ENCODE measurements around the gene MEOX1.
"Not testable (repeated sequence)": the region's sequence is repeated elsewhere in the genome, so short reads cannot be mapped to it uniquely, and the experiment has no call there.

MEOX1 gene

GRCh38 chr17:43618276-43618675 lies 43.4 kb downstream of the MEOX1 start:
- DNase-seq: no peak

- no peak for DNase-seq
Observed at GRCh38 chr17:43616852-43617251, 44.9 kb downstream of the MEOX1 start.

GRCh38 chr17:43616421-43616820 lies 45.3 kb downstream of the MEOX1 start:
- no peak for DNase-seq

GRCh38 chr17:43616029-43616351 lies 45.7 kb downstream of the MEOX1 start:
- DNase-seq: no peak

DNA sequence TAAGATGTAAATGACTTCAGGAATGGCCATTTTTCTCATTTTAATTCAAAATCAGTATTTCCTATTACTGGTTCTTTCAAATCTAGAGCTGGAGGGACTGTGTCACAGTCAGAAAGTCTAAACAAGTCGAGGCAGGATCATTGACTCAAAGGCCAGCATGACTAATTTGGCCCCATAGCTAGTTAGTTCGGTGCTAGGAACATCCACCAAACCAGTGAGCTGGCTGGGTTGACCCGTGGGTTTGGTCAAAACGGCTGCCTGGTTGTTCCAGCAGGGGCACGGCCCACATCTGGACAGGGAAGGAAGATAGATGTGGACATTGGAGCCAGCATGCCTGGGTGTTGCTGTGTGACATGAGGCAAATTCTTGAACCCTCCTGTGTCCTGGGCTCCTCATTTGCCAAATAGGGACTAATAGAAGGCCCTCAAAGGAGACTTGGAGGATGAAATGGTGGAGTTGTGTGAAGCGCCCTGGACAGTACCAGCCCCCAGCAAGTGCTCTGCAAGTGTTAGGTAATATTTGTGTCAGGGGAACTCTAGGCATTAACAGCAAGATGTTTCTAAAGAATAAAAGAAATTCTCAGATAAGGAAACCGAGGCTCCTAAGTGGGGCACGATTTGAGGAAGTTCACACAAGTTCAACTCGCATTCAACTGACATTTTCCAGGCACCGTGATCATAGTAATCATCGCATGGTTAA lies 46.2 kb downstream of the MEOX1 start:
- DNase-seq: no peak

DNA sequence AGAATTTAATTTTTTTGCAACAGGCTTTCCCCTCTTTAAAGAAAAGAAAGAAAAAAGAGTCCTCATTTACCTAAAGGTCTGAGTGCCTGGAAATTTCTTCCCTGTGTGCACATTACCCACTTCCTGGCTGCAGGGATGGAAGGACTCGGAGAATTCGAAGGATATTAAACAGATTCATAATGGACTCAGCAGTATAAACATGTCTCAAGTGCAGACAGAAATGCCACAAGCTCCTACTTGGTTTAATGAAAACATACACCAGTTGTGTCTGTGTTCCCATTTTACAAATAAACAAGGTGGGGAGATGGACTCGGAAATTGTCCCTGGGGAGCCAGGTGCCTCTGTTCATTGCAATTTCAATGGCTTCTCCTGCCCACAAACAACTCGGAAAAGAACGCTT lies 47.2 kb downstream of the MEOX1 start:
- no peak for DNase-seq

GRCh38 chr17:43613917-43614316 lies 47.8 kb downstream of the MEOX1 start:
- no peak for DNase-seq

- no peak for DNase-seq
Observed at GRCh38 chr17:43612515-43612914, 49.2 kb downstream of the MEOX1 start.

- no peak for DNase-seq
Observed at GRCh38 chr17:43611230-43611969, 50.3 kb downstream of the MEOX1 start.

DNA sequence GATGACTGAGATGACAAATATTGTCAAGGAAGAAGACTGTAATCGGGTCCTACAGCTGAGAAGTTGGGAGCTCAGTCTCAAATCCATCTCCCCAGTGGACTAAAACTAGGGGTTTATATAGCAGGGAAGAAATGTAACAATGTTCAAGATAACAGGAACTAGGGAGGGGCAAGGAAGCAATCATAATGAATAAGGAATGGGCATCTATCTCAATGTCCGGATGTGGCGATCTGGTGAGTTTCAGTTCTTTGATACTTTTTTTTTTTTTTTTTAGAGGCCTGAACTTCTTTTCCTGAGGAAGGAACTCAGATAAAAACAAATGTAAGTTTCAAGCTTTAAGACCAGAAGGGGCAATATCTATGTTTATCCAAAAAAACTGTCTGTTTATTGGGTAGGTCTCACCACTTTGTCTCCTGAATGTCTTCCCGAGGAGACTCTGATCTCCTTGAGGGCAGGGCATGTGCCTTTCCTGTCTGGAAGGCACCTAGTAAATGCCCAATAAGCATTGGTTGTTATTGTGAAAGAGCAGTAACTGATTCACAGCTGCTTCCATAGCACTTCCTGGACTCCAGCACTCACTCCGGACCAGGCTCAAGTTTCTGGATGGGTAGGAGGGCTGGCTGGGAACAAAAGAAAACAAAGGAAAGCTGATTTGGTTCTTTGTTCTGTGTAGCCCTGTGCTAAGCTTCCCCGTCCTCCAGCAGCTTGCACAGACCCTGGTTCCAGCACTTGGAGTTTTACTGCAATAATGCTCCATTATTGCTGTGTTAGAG lies 51.9 kb downstream of the MEOX1 start:
- DNase-seq: no peak

DNA sequence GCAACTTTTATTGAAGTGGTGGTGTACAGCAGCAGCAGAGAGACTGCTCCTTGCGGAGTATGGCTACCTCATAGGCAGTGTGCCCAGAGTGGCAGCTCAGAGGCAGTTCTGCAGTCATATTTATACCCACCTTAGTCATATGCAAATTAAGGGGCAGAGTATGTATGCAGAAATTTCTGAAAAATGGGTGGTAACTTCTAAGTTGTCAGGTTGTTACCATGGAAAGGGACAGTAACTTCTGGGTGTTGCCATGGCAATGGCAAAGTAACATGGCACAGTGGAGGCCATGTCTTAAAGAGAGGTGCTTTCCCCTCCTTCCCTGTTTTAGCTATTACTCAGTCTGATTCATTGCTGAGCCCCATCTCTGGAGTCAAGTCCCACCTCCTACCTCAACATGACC lies 53.4 kb downstream of the MEOX1 start:
- peak in 3 of 56 donors; percentile 15 to 33 (median 22) for DNase-seq

DNA sequence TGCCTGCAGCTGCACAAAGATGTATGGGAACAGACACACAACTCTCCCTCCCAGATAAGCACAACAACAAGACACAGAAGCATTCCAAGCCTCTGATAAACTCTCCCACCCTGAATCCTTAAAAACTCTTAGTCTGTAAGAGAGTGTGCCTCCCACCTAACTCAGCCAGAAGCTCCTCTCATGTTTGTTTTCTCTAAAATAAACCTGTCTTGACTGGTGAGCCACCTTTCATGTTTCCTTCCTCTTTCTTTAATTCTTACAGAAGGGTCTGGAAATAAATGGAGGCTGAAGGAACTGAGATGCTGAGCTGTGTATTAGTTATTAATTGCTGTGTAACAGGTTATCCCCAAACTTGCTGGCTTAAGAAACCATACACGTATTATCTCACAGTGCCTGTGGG lies 57.2 kb downstream of the MEOX1 start:
- no peak for DNase-seq

DNA sequence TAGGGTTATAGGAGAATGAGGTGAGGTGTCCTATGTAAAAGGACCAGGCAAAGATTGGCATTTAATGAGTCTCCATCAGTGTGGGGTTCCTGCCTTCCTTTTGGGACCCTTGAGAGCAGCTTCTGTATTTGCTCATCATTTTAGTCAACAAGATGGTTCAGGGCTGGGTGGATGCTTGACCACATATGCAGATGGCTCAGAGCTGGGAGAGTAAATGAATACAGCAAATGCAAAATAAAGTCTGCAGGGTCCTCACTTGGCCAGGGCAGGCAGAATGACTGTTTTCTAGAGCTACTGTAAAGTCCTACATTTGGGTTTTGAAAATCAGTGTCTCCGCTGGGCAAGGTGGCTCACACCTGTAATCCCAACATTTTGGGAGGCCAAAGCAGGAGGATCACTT lies 58.4 kb downstream of the MEOX1 start:
- DNase-seq: no peak

GRCh38 chr17:43602556-43602955 lies 59.2 kb downstream of the MEOX1 start:
- not testable (repeated sequence) for DNase-seq

DNA sequence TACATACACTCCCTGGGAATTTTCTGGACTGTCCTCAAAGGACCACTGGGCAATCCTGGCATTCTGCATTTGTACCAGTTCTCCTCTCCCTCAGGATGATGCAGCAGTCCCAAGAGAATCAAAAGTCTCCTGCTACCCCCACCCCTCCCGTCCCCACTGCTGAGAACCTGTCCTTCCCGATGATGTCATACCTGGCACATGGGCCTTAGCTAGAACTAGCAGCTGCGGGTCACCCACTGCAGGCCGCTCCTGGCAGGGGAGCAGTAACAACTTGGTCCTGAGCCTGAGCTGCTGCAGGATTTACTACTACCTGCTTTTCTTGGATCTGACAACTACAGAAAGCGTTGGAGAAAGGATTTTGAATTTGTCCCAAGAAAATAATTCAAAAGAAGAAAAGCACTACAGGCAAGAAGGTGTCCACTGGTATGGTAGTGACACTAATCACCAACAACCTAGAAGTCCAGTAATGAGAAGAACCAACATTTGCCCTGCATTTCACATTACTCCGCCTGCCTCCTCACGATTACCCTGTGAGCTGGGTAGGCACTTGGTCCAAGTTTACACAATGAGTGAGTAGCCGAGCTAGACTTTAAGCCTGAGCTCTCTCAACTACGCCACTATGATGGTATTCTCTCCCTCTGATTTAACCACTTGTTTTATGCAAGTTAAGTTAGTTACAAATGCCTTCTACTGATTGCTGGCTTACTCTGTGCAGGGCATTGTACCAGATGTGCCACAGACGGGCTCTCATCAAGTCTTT lies 60.3 kb downstream of the MEOX1 start:
- DNase-seq: no peak

DNA sequence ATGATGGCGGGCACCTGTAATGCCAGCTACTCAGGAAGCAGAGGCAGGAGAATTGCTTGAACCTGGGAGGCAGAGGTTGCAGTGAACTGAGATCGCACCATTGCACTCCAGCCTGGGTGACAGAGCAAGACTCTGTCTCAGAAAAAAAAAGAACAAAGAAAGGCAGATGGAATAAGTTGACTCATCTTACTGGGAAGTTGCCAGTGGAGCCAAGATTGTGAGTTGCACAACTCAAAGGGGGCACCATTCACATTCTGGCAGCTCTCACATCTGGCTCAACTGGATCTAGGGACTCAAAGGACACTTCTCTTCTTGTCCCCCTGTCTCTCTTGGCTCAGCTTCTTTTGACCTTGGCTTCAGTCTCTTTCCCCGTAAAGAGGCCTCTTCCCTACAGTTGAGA lies 61.9 kb downstream of the MEOX1 start:
- DNase-seq: no peak

- no peak for DNase-seq
Observed at GRCh38 chr17:43599046-43599395, 62.7 kb downstream of the MEOX1 start.

- DNase-seq: no peak
Observed at GRCh38 chr17:43598357-43599045, 63.2 kb downstream of the MEOX1 start.

DNA sequence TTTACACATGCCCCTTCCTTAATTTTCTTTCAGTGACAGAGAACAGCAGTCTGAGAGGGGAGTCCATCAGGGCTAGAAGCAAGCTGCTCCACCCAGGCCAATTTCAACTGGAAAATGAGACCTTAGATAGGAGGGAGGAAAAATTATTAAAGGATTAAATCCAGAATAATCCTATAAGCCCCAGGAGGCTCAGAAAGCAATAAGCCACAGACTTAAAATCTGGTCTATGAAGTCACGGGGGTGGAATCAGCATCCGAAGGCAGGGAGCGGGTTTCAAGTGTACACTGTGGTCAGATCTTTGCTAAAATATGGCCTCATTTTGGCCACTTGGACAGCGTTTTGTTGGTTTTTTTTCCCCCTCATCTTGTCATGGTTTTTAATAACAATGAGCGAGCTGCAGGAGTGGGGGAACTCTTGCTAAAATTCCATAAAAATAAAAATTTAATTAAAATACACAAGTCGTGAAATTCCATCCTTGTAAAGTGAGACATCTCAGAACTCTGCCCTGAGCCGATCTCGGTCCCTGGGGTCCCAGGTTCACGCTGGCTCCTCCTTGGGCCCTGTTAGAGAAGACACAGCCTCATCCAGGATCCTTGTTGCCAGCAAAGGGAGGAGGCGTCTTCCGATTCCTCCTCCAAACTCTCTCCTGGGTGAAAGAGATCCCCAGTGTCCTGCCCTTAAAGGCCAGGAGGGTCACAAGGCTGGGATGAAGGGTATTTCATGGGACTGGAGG lies 63.9 kb downstream of the MEOX1 start:
- no peak for DNase-seq

DNA sequence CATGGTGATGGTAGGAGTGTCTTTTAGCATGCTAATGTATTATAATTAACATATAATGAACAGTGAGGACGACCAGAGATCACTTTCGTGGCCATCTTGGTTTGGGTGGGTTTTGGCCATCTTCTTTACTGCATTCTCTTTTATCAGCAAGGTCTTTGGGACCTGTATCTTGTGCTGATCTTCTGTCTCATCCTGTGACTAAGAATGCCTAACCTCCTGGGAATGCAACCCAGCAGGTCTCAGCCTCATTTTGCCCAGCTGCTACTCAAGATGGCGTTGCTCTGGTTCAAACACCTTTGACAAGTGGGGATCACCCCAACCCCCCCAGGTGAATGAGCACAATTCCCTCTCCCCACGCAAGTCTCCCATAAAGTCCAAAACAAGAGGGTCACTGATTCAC lies 66.3 kb downstream of the MEOX1 start:
- DNase-seq: no peak

Measured in amygdala (tissue), 56 donors.